ENCODE data around the gene SIVA1. TPM values are rescaled to one million over a fixed set of nuclear protein-coding genes. Genes with fewer than 3 reads are reported as not detected.

SIVA1 gene
- polyA plus RNA-seq, 1 experiment = 49.7 TPM

GRCh38 chr14:104739546-104740516 is 13.1 kb upstream of the SIVA1 start:
- ChIA-PET CTCF (interaction anchor here (1.5 kb wide), 1 partner anchor 29 kb away, joined by 4 read pairs; no protein-coding TSS in a partner anchor), POLR2A (no interaction called here)

GRCh38 chr14:104741108-104741802 is 11.7 kb upstream of the SIVA1 start:
- Histone ChIP-seq H3K27me3 (ENCODE audit: control insufficient read depth, insufficient read depth, low read length) (peaks cover 2% of the 10 kb centered on the region), H3K9me3 (ENCODE audit: control insufficient read depth, insufficient read depth, low read length) (no peaks in the 10 kb centered on the region; the same call in 1 of the 2 replicates), H3K4me3 (ENCODE audit: low read depth, low read length) (no peak overlapping the region), H3K27ac (ENCODE audit: low read depth, low read length) (no peak overlapping the region)
- CTCF ChIA-PET = no interaction called here
- DNase-seq (ENCODE audit: low read depth, low spot score) = no peak
- POLR2A ChIA-PET = no interaction called here
- no peak for TF ChIP-seq CTCF (IDR thresholded peaks at IDR 0.05; ENCODE audit: low read depth, low read length)

More at GRCh38 chr14:104739546-104740516, 13.1 kb upstream of the SIVA1 start:
- Histone ChIP-seq H3K4me3 (ENCODE audit: low read depth, low read length) (no peak overlapping the region), H3K27ac (ENCODE audit: low read depth, low read length) (no peak overlapping the region), H3K27me3 (ENCODE audit: control insufficient read depth, insufficient read depth, low read length) (peaks cover 2% of the 10 kb centered on the region), H3K9me3 (ENCODE audit: control insufficient read depth, insufficient read depth, low read length) (no peaks in the 10 kb centered on the region; the same call in 1 of the 2 replicates)
- TF ChIP-seq CTCF (IDR thresholded peaks at IDR 0.05; ENCODE audit: low read depth, low read length) = no peak
- no peak for DNase-seq (ENCODE audit: low read depth, low spot score)

- peaks cover 2% of the 10 kb centered on the region for H3K27me3 ChIP-seq (ENCODE audit: control insufficient read depth, insufficient read depth, low read length)
- H3K27ac ChIP-seq (ENCODE audit: low read depth, low read length) = no peak overlapping the region
- TF ChIP-seq CTCF (IDR thresholded peaks at IDR 0.05; ENCODE audit: low read depth, low read length) = no peak
- no peaks in the 10 kb centered on the region; the same call in 1 of the 2 replicates for H3K9me3 ChIP-seq (ENCODE audit: control insufficient read depth, insufficient read depth, low read length)
- ChIA-PET CTCF (no interaction called here), POLR2A (interaction anchor here (1.0 kb wide), 1 partner anchor 13 kb away, joined by 3 read pairs; no protein-coding TSS in a partner anchor)
- no peak overlapping the region for H3K4me3 ChIP-seq (ENCODE audit: low read depth, low read length)
- no peak for DNase-seq (ENCODE audit: low read depth, low spot score)
Observed at GRCh38 chr14:104741803-104742251, 11.1 kb upstream of the SIVA1 start.

- TF ChIP-seq CTCF (IDR thresholded peaks at IDR 0.05; ENCODE audit: low read depth, low read length) = no peak
- no peaks in the 10 kb centered on the region; the same call in 1 of the 2 replicates for H3K9me3 ChIP-seq (ENCODE audit: control insufficient read depth, insufficient read depth, low read length)
- ChIA-PET CTCF (interaction anchor here (0.9 kb wide), 1 partner anchor 21 kb away, joined by 3 read pairs; no protein-coding TSS in a partner anchor), POLR2A (interaction anchor here (0.7 to 1.0 kb wide), 2 partner anchors 10 to 14 kb away, joined by 3 read pairs; partner anchors contain the start of gene SIVA1)
- H3K27me3 ChIP-seq (ENCODE audit: control insufficient read depth, insufficient read depth, low read length) = peaks cover 2% of the 10 kb centered on the region
- H3K27ac ChIP-seq (ENCODE audit: low read depth, low read length) = peak overlapping the region; percentile 65
- DNase-seq (ENCODE audit: low read depth, low spot score) = no peak
- H3K4me3 ChIP-seq (ENCODE audit: low read depth, low read length) = no peak overlapping the region
Observed at GRCh38 chr14:104742586-104743455, 10.1 kb upstream of the SIVA1 start.
